GM21423 (cell line): ENCODE results near the gene RALA.
"Not testable (repeated sequence)": the region's sequence is repeated elsewhere in the genome, so short reads cannot be mapped to it uniquely, and the experiment has no call there.

Source experiments
- ATAC-seq: cut with Tn5 transposase; IDR thresholded peaks from one replicate; pipeline ENCODE4 v1.9.1; 2021; ENCODE audit warnings: mild to moderate bottlenecking, moderate library complexity; ENCODE audit not compliant: unreplicated experiment

RALA gene

GRCh38 chr7:39721345-39721744, 98.0 kb downstream of the RALA start:
- no peak for ATAC-seq

GRCh38 chr7:39721919-39722597, 98.7 kb downstream of the RALA start:
- ATAC-seq: no peak

- no peak for ATAC-seq
These were observed 104.0 kb downstream of the RALA start for GRCh38 chr7:39727231-39728012.

- ATAC-seq: peak; percentile 91
These were observed 109.7 kb downstream of the RALA start for GRCh38 chr7:39732837-39733804.

GRCh38 chr7:39733881-39734632, 110.7 kb downstream of the RALA start:
- ATAC-seq: no peak

GRCh38 chr7:39734633-39735004, 111.2 kb downstream of the RALA start:
- no peak for ATAC-seq

- no peak for ATAC-seq
These were observed 112.5 kb downstream of the RALA start for GRCh38 chr7:39735903-39736302.

GRCh38 chr7:39741942-39742623, 118.7 kb downstream of the RALA start:
- no peak for ATAC-seq

GRCh38 chr7:39744620-39745019, 121.2 kb downstream of the RALA start:
- no peak for ATAC-seq

GRCh38 chr7:39745320-39745719, 121.9 kb downstream of the RALA start:
- ATAC-seq: no peak

GRCh38 chr7:39746103-39746819, 122.9 kb downstream of the RALA start:
- no peak for ATAC-seq

- no peak for ATAC-seq
These were observed 125.8 kb downstream of the RALA start for GRCh38 chr7:39749177-39749576.

GRCh38 chr7:39749717-39750116, 126.3 kb downstream of the RALA start:
- ATAC-seq: no peak

GRCh38 chr7:39750253-39751077, 127.1 kb downstream of the RALA start:
- no peak for ATAC-seq

GRCh38 chr7:39753237-39753636, 129.9 kb downstream of the RALA start:
- not testable (repeated sequence) for ATAC-seq

- ATAC-seq: no peak
These were observed 130.5 kb downstream of the RALA start for GRCh38 chr7:39753823-39754325.

- no peak for ATAC-seq
These were observed 131.2 kb downstream of the RALA start for GRCh38 chr7:39754326-39755120.
